HCT116 (cell line): ENCODE measurements around the gene HBA2. TPM values are rescaled to one million over a fixed set of nuclear protein-coding genes. Genes with fewer than 3 reads are reported as not detected.

Experiments used
- ATAC-seq: fragments of 200-7000 bp; cut with Tn5 transposase; 2 replicates; pipeline ENCODE4 v1.9.1; 2020; ENCODE audit warnings: mild to moderate bottlenecking, moderate library complexity
- BruUV-seq: library from RNA; stranded (reverse); fragments of 400-500 nt; replicated peaks from 2 replicates; lab custom pipeline; 2021; lab: Mats Ljungman, UMichigan
- CTCF ChIA-PET: fragments of 300-600 bp; sonication (Branson Sonifier 250); formaldehyde crosslinking; loops from one replicate; lab custom pipeline; 2021; ENCODE audit warnings: antibody characterized with exemption; lab: Charles Lee
- POLR2A ChIA-PET: fragments of 300-600, 350-600 bp; sonication (Branson Sonifier 250); formaldehyde crosslinking; loops from one replicate; lab custom pipeline; 2021; ENCODE audit warnings: antibody characterized with exemption; lab: Charles Lee
- RAD21 ChIA-PET, 2 experiments: fragments of 300-600 bp; sonication (Branson Sonifier 250); formaldehyde crosslinking; loops; one replicate each; lab custom pipeline; 2023; ENCODE audit warnings: low total read pairs in 2 of 2; ENCODE audit not compliant: uncharacterized antibody in 2 of 2, unreplicated experiment in 2 of 2, low non-redundant PET in 1 of 2; lab: Charles Lee
- DNase-seq: peaks from one replicate; pipeline ENCODE4 v3.0.0-alpha.2; 2010; ENCODE audit warnings: low read depth, low spot score
- H2AFZ ChIP-seq: fragments of 200-600 bp; shearing (Covaris generic), sonication (generic); 2 replicates; pipeline ENCODE4 v1.6.1; 2017; ENCODE audit warnings: low read depth, mixed run types, mixed read lengths, antibody characterized with exemption, low read length; ENCODE audit not compliant: poor library complexity, severe bottlenecking
- H3K27ac ChIP-seq: 2 replicates; pipeline ENCODE4 v1.5.1; 2012; ENCODE audit warnings: low read depth, low read length
- H3K27me3 ChIP-seq: fragments of 200-600 bp; sonication (generic); 2 replicates; pipeline ENCODE4 v1.6.1; 2016; ENCODE audit warnings: mixed run types, low read length, mixed read lengths; ENCODE audit not compliant: insufficient read depth
- H3K36me3 ChIP-seq, 2 experiments: fragments of 200-500 bp in 1 of 2; fragments of 200-600 bp in 1 of 2; sonication (Bioruptor generic) in 1 of 2; sonication (generic) in 1 of 2; 2 replicates each; pipeline versions ENCODE4 v1.5.1 to v1.6.1; 2014 to 2016; ENCODE audit warnings: low read length in 2 of 2, inconsistent platforms in 1 of 2, mixed read lengths in 1 of 2, mixed run types in 1 of 2; ENCODE audit not compliant: insufficient read depth in 2 of 2, control insufficient read depth in 1 of 2
- H3K4me1 ChIP-seq, 2 experiments: fragments of 200-600 bp in 1 of 2; sonication (generic) in 1 of 2; 2 replicates each; pipeline versions ENCODE4 v1.5.1 to v1.6.1; 2012 to 2017; ENCODE audit warnings: low read length in 2 of 2, inconsistent platforms in 1 of 2, mild to moderate bottlenecking in 1 of 2, mixed read lengths in 1 of 2, mixed run types in 1 of 2, moderate library complexity in 1 of 2; ENCODE audit not compliant: insufficient read depth in 2 of 2, control insufficient read depth in 1 of 2
- H3K4me2 ChIP-seq: fragments of 200-600 bp; sonication (generic); 2 replicates; pipeline ENCODE4 v1.6.1; 2017; ENCODE audit warnings: mixed run types, low read length, mixed read lengths
- H3K4me3 ChIP-seq, 2 experiments: fragments of 200-600 bp in 1 of 2; sonication (generic) in 1 of 2; replicated peaks in 1 of 2; 2 replicates each; pipeline ENCODE4 v1.5.1; 2011 to 2016; ENCODE audit warnings: low read length in 2 of 2, control low read depth in 1 of 2, low read depth in 1 of 2, mild to moderate bottlenecking in 1 of 2, mixed read lengths in 1 of 2, mixed run types in 1 of 2
- H3K79me2 ChIP-seq: fragments of 200-600 bp; sonication (generic); 2 replicates; pipeline ENCODE4 v1.6.1; 2017; ENCODE audit warnings: mild to moderate bottlenecking, mixed run types, low read length, moderate library complexity, mixed read lengths; ENCODE audit not compliant: insufficient read depth
- H3K9ac ChIP-seq: fragments of 200-600 bp; sonication (generic); 2 replicates; pipeline ENCODE4 v1.6.1; 2016; ENCODE audit warnings: low read length, mixed read lengths
- H3K9me2 ChIP-seq: fragments of 200-600 bp; sonication (generic), shearing (Covaris generic); 2 replicates; pipeline ENCODE4 v1.6.1; 2017; ENCODE audit warnings: mixed run types, mild to moderate bottlenecking, moderate library complexity; ENCODE audit not compliant: insufficient read depth
- H3K9me3 ChIP-seq, 2 experiments: fragments of 200-500 bp in 1 of 2; fragments of 200-600 bp in 1 of 2; sonication (Bioruptor generic) in 1 of 2; sonication (generic) in 1 of 2; 2 replicates each; pipeline ENCODE4 v1.6.1; 2014 to 2017; ENCODE audit warnings: low read length in 2 of 2, mixed read lengths in 2 of 2, inconsistent platforms in 1 of 2, low read depth in 1 of 2, mild to moderate bottlenecking in 1 of 2, mixed run types in 1 of 2, moderate library complexity in 1 of 2; ENCODE audit not compliant: control insufficient read depth in 1 of 2, insufficient read depth in 1 of 2
- H4K20me1 ChIP-seq: fragments of 200-600 bp; sonication (generic), shearing (Covaris generic); 2 replicates; pipeline ENCODE4 v1.6.1; 2017; ENCODE audit warnings: mixed run types, mild to moderate bottlenecking, moderate library complexity; ENCODE audit not compliant: insufficient read depth
- EZH2phosphoT487 ChIP-seq: fragments of 200-600 bp; IDR thresholded peaks from 2 replicates; pipeline ENCODE4 v1.6.1; 2018; ENCODE audit warnings: antibody characterized with exemption, borderline replicate concordance
- SP1 ChIP-seq: IDR thresholded peaks from 2 replicates; pipeline ENCODE4 v1.6.1; 2012; ENCODE audit warnings: low read depth
- YY1 ChIP-seq: IDR thresholded peaks from 2 replicates; pipeline ENCODE4 v1.6.1; 2011; ENCODE audit warnings: low read length, low read depth, moderate library complexity, mild to moderate bottlenecking; ENCODE audit not compliant: insufficient replicate concordance; ENCODE audit errors: extremely low read depth
- ZNF274 ChIP-seq: fragments of 200-500 bp; sonication (Bioruptor generic); IDR thresholded peaks from 2 replicates; pipeline ENCODE4 v1.6.1; 2014; ENCODE audit warnings: mild to moderate bottlenecking, low read depth, low read length, inconsistent platforms
- intact Hi-C: fragments of 100-400 bp; cut with micrococcal nuclease; formaldehyde crosslinking; loops from 2 replicates; pipeline ENCODE4 v1.10.0; 2022
- total RNA-seq: library from RNA; stranded (reverse); gene quantifications from one replicate; pipeline ENCODE4 v1.2.1, GENCODE V29; 2021; ENCODE audit not compliant: unreplicated experiment
- TF ChIP-seq, protein P1 (sequence below): IDR thresholded peaks from 2 replicates; pipeline ENCODE4 v1.6.1; 2012; ENCODE audit warnings: low read depth

Gene HBA2
- total RNA-seq, 1 experiment from 2014 or later = 3.0 TPM

DNA sequence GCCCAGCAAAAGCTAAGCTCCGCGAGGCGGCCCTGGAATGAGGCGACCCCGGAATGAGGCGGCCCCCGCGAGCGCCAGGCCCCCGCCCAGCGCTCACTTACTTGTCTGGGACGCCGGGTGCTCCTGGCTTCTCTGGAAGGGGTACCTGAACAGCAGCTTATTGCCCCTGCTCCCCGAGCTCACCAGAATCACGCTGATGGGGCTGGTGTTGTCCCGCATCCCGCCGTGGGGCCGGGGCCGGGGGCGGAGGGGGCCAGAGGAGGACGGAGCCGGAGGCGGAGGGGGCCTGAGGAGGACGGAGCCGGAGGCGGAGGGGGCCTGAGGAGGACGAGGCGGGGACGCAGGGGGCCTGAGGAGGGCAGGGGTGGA, 34.6 kb upstream of the HBA2 start:
- peak overlapping the region; percentile 62 for H3K27ac ChIP-seq
- no peaks in the 10 kb centered on the region for H3K9me2 ChIP-seq
- no peaks in the 10 kb centered on the region for H4K20me1 ChIP-seq
- DNase-seq = no peak
- peak overlapping the region; percentile 83 for H3K9ac ChIP-seq
- H3K36me3 ChIP-seq = no peaks in the 10 kb centered on the region
- H3K4me2 ChIP-seq = peak overlapping the region; percentile 69
- H3K4me1 ChIP-seq = no peaks in the 10 kb centered on the region; a peak in 1 of 4 replicates
- ATAC-seq = peak; percentile 24
- CTCF ChIA-PET = no interaction called here
- POLR2A ChIA-PET = no interaction called here
- RAD21 ChIA-PET = no interaction called here
- no TSS peak for BruUV-seq
- H3K4me3 ChIP-seq = peak overlapping the region; percentile 63 to 68
- no peaks in the 10 kb centered on the region for H3K27me3 ChIP-seq
- no peak overlapping the region for H2AFZ ChIP-seq
- TF ChIP-seq ZNF274 = no peak
- no peak for TF ChIP-seq YY1
- no peak for TF ChIP-seq EZH2phosphoT487
- TF ChIP-seq SP1 = no peak
- TF ChIP-seq, protein P1, sequence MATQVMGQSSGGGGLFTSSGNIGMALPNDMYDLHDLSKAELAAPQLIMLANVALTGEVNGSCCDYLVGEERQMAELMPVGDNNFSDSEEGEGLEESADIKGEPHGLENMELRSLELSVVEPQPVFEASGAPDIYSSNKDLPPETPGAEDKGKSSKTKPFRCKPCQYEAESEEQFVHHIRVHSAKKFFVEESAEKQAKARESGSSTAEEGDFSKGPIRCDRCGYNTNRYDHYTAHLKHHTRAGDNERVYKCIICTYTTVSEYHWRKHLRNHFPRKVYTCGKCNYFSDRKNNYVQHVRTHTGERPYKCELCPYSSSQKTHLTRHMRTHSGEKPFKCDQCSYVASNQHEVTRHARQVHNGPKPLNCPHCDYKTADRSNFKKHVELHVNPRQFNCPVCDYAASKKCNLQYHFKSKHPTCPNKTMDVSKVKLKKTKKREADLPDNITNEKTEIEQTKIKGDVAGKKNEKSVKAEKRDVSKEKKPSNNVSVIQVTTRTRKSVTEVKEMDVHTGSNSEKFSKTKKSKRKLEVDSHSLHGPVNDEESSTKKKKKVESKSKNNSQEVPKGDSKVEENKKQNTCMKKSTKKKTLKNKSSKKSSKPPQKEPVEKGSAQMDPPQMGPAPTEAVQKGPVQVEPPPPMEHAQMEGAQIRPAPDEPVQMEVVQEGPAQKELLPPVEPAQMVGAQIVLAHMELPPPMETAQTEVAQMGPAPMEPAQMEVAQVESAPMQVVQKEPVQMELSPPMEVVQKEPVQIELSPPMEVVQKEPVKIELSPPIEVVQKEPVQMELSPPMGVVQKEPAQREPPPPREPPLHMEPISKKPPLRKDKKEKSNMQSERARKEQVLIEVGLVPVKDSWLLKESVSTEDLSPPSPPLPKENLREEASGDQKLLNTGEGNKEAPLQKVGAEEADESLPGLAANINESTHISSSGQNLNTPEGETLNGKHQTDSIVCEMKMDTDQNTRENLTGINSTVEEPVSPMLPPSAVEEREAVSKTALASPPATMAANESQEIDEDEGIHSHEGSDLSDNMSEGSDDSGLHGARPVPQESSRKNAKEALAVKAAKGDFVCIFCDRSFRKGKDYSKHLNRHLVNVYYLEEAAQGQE = no peak
- H3K9me3 ChIP-seq = no peaks in the 10 kb centered on the region
- H3K79me2 ChIP-seq = peaks cover 39% of the 10 kb centered on the region
- intact Hi-C loops = no loop called here
